Colon (tissue), 2 donors: ENCODE data around the gene CCDC33.

ENCODE experiments used
- FAIRE-seq: peaks from 2 replicates; lab custom pipeline; 2012; peaks lifted over from hg19 to GRCh38; lab: Jason Lieb, UNC
- donor health status: control.
- donor health status: control.

CCDC33 gene

GRCh38 chr15:74382004-74382816 lies 146.1 kb downstream of the CCDC33 start:
- no peak for FAIRE-seq

GRCh38 chr15:74383286-74383685 lies 147.2 kb downstream of the CCDC33 start:
- FAIRE-seq: no peak

- FAIRE-seq: no peak
Observed at GRCh38 chr15:74383695-74384565, 147.8 kb downstream of the CCDC33 start.

GRCh38 chr15:74384566-74384880 lies 148.4 kb downstream of the CCDC33 start:
- no peak for FAIRE-seq

- no peak for FAIRE-seq
Observed at GRCh38 chr15:74384881-74385643, 148.9 kb downstream of the CCDC33 start.

GRCh38 chr15:74385733-74386132 lies 149.6 kb downstream of the CCDC33 start:
- no peak for FAIRE-seq
